H54 (cell line): ENCODE measurements around the gene EMP2.

Experiments used
- DNase-seq: peaks from one replicate; pipeline ENCODE4 v3.0.0; 2011; ENCODE audit warnings: low spot score, mixed read lengths; ENCODE audit not compliant: insufficient read length
- FAIRE-seq: peaks from 3 replicates; lab custom pipeline; 2011; peaks lifted over from hg19 to GRCh38; lab: Jason Lieb, UNC
- POLR2A ChIP-seq: IDR thresholded peaks from 2 replicates; pipeline ENCODE4 v1.6.1; 2011; ENCODE audit warnings: low read depth, mild to moderate bottlenecking, low read length

EMP2 gene

GRCh38 chr16:10616756-10617640 is 36.6 kb upstream of the EMP2 start:
- DNase-seq = peak; percentile 69
- no peak for FAIRE-seq
- no peak for TF ChIP-seq POLR2A

- DNase-seq (no peak), FAIRE-seq (no peak)
Observed at GRCh38 chr16:10616419-10616755, 36.0 kb upstream of the EMP2 start.

DNA sequence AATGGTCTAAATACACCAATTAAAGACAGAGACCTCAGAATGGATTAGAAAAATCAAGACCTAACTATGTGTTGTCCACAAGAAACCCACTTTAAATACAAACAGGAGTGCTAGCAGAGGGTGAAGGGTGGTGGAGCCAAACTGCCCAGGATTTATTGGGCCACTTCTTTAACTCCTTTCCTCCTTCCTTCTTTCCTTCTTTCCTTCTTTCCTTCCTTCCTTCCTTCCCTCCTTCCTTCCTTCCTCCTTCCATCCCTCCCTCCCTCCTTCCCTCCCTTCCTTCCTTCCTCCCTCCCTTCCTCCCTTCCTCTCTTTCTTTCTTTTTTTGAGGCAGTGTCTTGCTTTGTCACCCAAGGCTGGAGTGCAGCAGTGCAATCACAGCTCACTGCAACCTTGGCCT is 34.3 kb upstream of the EMP2 start:
- DNase-seq = no peak
- no peak for FAIRE-seq
- TF ChIP-seq POLR2A = no peak

More at GRCh38 chr16:10616419-10616755, 36.0 kb upstream of the EMP2 start:
- no peak for TF ChIP-seq POLR2A

- no peak for FAIRE-seq
- DNase-seq = no peak
- no peak for TF ChIP-seq POLR2A
Observed at GRCh38 chr16:10613785-10614485, 33.5 kb upstream of the EMP2 start.

DNA sequence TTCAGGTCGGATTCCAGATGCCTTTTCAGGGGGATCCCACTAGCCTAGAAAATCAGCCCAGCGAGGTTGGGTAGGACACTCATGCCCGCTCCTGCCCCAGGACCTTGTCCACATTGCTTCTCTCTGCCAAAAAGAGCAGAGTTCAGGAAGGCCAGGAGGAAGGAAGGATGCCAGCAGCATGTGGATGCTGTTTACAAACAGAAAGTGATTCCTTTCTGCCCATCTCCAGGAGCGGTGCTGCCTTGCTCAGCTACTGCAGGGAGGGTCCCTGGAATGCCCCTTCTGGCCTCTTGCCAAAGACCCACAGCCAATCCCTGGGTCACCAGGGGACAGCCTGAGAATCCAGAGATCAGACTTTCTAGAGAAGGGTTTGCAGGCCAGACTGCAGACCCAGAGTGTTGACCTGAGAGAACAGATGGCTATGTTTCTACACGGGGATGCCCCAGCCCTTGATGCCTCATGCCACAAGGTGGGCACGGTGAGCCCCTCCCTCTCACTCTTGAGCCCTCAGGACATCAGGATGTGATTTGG is 32.3 kb upstream of the EMP2 start:
- no peak for DNase-seq
- no peak for TF ChIP-seq POLR2A
- no peak for FAIRE-seq

DNA sequence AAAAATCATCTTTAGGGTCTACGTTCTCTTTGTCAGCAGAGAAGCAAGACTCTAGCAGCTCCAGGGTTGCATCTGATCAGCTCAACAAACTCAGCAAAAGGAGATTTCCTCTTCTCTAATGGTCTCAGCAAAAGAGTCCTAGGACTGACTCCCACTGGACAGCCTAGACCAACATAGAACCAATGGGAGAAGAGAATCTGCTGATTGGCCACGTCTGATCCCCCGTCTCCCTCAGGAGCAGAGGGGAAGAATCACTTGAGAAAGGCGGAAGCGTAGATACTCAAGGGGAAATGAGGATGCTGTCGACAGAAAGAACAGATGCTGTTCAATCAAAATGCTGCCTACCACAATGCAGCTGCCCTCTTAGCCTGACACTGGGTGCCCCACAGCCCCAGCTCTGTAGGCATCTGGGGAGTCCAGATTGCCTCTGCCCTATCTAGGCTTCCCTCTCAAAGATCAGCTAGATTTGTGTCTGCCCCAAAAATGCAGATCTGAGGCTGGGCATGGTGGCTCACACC is 31.5 kb upstream of the EMP2 start:
- DNase-seq (no peak), FAIRE-seq (no peak)
- no peak for TF ChIP-seq POLR2A

- DNase-seq (no peak), FAIRE-seq (no peak)
- TF ChIP-seq POLR2A = no peak
Observed at GRCh38 chr16:10610499-10611184, 30.2 kb upstream of the EMP2 start.

GRCh38 chr16:10609402-10609774 is 29.0 kb upstream of the EMP2 start:
- DNase-seq = peak; percentile 49
- TF ChIP-seq POLR2A = no peak
- FAIRE-seq = no peak

DNA sequence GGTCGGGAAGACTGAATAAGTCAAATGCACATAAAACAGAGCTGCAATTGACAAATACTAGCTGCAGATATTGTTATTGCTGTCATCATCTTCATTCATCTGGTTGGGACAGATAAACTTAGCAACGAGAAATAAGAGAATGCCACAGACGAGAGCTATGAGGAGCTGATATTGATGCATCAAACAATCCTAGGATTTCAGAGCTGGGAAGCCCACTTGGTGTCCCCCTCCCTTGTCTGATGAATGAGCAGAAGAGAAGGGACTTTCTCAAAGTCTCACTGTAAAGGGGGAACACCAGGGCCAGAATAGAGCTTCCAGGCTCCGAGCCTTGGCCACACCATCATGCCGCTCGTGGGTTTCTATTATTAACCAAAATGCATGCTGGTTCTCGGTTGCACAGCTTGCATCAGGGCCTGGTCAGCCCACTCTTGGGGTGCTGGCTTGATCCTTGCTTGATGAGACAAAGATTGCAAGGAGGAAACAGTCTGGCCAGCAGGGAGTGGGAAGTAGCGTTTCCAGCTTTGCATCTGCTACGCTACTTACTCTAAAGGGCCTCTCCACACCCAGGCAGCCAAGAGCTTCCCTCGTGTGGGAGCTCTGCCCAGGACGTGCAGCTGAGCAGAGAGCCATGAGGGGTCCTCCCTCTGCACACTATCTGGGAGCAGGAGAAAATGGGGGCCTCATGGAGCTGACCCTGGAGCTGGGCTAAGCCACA is 28.4 kb upstream of the EMP2 start:
- DNase-seq (no peak), FAIRE-seq (no peak)
- TF ChIP-seq POLR2A = no peak

DNA sequence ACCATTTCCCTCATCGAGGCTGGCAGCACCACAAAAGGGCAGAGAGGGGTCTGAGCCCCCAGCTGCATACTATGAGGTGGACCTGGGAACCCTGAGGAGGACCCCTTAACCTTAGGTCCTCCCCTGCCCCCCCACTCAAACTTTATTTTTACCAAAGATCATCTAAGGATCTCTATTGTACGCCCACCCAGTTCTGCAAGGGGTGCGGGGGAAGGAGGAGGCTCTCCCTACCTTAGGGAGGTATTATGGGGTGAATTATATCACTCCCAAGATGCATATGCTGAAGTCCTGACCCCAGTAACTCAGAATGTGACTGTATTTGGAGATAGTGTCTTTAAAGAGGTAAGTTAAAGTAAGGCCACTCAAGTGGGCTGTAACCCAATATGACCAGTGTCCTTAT is 26.8 kb upstream of the EMP2 start:
- DNase-seq (no peak), FAIRE-seq (no peak)
- TF ChIP-seq POLR2A = no peak

DNA sequence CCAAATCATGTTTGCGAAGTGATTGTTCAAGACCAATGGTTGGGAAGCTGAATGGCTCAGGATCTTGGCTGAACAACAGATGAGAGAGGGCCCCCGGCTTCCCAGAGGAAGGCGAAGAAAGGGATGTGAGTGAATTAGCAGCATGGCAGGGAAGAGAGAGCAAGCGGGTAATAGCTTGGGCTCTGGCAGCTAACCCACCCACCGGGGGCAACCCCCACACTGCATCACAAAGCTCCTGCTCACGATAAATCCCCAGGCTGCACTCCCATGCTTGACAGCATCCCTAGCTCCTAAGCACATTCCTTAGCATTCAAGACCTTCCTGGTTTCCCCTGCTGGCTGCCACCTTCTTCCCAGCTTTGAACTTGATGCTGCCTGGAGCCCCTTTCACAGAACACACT is 26.2 kb upstream of the EMP2 start:
- no peak for TF ChIP-seq POLR2A
- DNase-seq (no peak), FAIRE-seq (no peak)

DNA sequence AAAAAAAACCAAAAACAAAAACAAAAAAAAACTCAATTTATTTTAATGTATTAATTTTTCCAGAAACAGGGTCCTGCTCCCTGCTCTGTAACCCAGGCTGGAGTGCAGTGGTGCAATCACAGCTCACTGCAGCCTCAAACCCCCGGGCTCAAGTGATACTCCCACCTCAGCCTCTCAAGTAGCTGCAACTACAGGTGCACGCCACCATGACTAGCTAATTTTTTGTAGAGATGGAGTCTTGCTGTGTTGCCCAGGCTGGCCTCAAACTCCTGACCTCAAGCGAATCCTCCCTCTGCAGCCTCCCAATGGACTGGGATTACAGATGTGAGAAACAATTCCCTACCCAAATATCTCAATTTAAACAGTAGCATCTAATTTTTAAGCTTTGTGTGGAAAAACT is 25.2 kb upstream of the EMP2 start:
- no peak for DNase-seq
- no peak for TF ChIP-seq POLR2A
- no peak for FAIRE-seq
